COR-L47 (cell line): ENCODE data around the gene PSMA5.
"Not testable (repeated sequence)": the region's sequence is repeated elsewhere in the genome, so short reads cannot be mapped to it uniquely, and the experiment has no call there.

Experiments used
- DNase-seq: peaks from one replicate; lab custom pipeline; 2025; lab: John Stamatoyannopoulos, UW

The PSMA5 gene

DNA sequence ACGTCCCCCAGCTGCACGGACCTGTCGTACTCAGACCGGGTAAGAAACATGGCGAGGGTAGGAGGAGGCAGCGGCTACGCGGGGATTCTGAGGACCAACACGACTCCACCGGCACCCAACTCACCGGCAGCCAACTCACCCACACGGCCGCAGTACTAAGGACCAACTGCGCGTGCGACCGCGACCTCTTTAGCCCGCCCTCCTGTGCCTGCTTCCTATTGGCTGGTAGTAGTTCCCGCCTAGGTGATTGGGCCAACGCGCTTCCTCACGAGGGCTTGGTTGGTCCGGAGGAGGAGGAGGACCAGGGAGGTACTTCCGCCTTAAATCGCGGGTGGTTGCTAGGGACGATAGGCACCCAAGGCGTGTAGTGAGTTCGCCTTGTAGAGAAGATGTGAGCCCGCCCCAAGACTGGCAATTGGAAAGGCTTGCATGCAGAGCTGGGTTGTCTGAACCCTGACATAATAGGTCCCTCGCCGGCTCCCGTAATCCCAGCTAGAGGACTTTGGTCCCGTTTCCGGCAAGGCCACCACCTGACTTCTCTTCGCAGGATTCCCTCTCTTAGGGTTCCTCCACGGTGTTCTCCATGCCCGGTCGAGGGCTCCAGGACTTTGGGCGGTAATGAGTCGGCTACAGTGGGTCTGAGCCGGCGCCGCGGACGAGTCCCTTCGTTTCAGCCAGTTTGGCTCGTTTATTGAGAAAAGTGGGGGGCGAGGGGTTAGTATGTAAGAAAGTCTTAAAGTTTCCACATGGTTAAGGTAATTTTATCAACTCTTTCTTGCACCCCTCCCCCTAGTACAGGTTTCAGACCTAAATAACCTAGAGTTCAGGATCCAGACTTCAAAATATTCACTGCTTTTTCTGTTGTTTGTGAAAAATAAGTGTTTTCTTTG is at the start of gene PSMA5:
Gene PSMA5 (minus strand): TSS at position 168 of the 890 bp plus-strand sequence. CDS start 118 bp downstream, at position 50.
- peak; percentile 98 for DNase-seq

GRCh38 chr1:109475261-109475660 is 49.0 kb upstream of the PSMA5 start:
- DNase-seq, result no peak

GRCh38 chr1:109474697-109475096 is 48.4 kb upstream of the PSMA5 start:
- no peak for DNase-seq

- not testable (repeated sequence) for DNase-seq
Measured at GRCh38 chr1:109473284-109474057, 47.2 kb upstream of the PSMA5 start.

GRCh38 chr1:109472779-109473178 is 46.5 kb upstream of the PSMA5 start:
- DNase-seq, result no peak

GRCh38 chr1:109470245-109470644 is 44.0 kb upstream of the PSMA5 start:
- DNase-seq, result no peak

GRCh38 chr1:109468903-109469302 is 42.7 kb upstream of the PSMA5 start:
- DNase-seq, result no peak

GRCh38 chr1:109468061-109468460 is 41.8 kb upstream of the PSMA5 start:
- no peak for DNase-seq

DNA sequence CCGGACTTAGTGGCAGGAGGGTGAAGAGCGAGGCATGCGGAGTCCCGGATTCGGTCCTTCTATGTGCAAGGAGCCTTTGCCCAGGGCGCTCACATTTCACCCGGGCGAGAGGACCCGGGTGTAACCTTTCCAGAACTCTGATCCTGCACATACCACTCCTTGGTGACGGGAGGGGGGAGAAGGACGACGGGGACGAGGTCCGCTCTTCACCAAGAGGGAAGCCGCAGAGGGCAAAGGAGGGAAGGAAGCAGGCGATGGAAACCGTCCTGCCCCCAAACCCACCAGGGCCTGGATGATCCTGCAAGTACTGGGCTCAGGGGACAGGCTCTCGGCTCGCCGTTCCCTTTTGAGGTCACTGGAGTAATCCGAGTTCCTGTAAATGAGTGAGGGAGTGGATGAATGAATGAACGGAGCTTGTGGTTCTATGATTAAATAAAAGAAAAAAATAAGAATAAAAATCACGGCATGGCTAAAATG is 41.1 kb upstream of the PSMA5 start:
- DNase-seq, result no peak

GRCh38 chr1:109466452-109467300 is 40.4 kb upstream of the PSMA5 start, which contains the start of gene SYPL2:
TSS of gene SYPL2 (plus strand) at chr1:109466546. CDS start at chr1:109466844, 298 bp downstream.
- DNase-seq, result no peak

- DNase-seq, result no peak
Measured at GRCh38 chr1:109466125-109466451, 39.8 kb upstream of the PSMA5 start.

DNA sequence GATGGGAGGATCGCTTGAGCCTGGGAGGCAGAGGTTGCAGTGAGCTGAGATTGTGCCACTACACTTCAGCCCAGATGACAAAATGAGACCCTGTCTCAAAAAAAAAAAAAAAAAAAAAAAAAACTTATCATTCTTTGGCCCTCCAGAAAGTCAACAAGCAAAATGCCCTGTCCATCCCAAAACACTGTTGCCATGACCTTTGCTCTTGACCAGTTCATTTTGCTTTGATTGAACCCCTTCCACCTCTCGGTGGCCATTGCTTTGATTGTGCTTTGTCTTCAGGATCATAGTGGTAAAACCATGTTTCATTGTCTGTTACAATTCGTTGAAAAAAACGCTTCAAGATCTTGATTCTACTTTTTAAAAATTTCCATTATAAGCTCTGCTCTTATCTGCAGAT is 31.6 kb upstream of the PSMA5 start:
- no peak for DNase-seq

GRCh38 chr1:109454497-109455133 is 28.4 kb upstream of the PSMA5 start:
- no peak for DNase-seq

GRCh38 chr1:109447524-109447923 is 21.3 kb upstream of the PSMA5 start:
- no peak for DNase-seq

GRCh38 chr1:109445949-109446695 is 19.9 kb upstream of the PSMA5 start:
- not testable (repeated sequence) for DNase-seq

DNA sequence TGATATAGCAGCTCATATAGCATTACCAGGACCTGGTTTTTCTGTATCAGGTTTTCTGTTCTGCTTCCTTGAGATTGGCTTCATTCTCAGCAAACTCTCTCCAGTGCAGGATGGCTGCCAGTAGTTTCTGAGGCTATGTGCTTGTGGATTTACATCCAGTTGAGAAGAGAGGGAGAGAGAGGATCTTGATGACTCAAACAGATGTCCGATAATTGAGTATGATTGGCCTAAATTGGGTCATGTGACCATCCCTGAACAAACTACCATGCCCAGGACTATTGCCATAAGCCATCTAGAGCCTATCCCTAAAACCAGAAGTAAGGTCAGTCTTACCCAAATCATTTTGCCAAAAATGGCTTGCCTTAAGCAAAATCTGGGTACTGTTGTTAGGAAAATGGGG is 18.1 kb upstream of the PSMA5 start:
- no peak for DNase-seq

GRCh38 chr1:109443476-109443875 is 17.2 kb upstream of the PSMA5 start:
- no peak for DNase-seq

DNA sequence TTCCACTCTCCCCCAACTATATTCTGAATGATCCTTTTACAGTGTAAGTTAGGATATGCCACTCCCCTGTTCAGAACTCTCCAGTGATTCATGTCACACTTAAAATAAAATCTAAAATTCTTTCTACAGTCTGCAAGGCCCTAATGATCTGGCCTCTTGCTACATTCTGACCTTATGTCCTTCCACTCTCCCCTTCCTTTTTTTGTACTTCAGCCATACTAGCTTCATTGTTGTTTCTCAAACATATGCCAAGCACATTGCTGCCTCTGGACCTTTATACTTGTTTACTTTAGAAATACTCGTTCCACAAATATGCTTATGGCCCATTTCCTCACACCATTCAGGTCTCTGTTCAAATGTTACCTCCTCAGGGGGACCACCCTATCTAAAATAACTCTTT is 14.8 kb upstream of the PSMA5 start:
- no peak for DNase-seq

- no peak for DNase-seq
Measured at GRCh38 chr1:109438798-109439297, 12.6 kb upstream of the PSMA5 start.

- DNase-seq, result no peak
Measured at GRCh38 chr1:109434484-109434883, 8.2 kb upstream of the PSMA5 start.

- no peak for DNase-seq
Measured at GRCh38 chr1:109433322-109433721, 7.1 kb upstream of the PSMA5 start.
